HS-5 (cell line): ENCODE results near the gene NGF.
"Not testable (repeated sequence)": the region's sequence is repeated elsewhere in the genome, so short reads cannot be mapped to it uniquely, and the experiment has no call there.

Source experiments
- DNase-seq: peaks from one replicate; pipeline ENCODE4 v3.0.0-alpha.2; 2012; ENCODE audit warnings: low read depth

NGF gene

DNA sequence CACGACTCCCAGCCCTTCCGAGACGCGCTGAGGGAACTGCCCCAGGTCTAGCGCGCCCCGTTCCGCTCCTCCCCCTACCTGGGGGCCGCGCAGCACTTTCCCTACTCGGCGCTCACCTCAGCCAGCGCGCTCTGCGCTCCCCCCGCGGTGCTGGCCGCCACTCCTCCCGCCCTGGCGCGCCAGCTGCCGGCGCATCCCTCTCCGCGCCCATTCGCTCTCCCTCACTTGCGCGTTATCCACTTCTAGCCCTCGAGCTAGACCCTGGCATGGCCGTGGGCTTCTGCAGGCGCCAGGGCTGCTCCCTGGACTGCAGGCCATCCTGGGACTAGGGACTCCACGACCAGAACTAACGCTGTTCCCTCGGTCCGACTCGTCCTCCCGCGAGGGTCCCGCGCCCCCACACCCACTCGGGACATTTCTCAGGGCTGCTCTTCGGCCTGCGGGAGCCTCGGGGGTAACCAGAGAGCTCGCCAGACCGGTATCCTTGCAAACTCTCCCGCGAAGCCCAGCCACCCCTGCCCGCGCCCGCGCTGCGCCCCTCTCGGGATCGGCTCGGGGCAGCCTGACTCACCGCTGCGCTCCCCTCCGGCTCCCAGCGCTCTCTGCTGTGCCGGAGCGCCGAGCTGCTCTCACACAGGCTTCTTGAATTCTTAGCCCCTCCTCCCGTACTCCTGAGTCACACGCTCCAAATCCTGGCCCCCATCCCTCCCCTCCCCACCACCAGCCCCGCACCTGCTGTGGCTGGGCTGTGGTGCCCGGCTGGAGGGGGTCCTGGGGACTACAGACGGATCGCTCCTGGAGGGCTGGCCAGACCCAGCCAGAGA, at the start of gene NGF:
Gene NGF (minus strand): TSS at position 617 of the 824 bp plus-strand sequence. CDS start 51,454 bp downstream, outside the sequence.
- no peak for DNase-seq

- DNase-seq = not testable (repeated sequence)
Observed at GRCh38 chr1:115383455-115383854, 45.4 kb upstream of the NGF start.

- DNase-seq = no peak
Observed at GRCh38 chr1:115379943-115380342, 41.9 kb upstream of the NGF start.

GRCh38 chr1:115377411-115377810, 39.4 kb upstream of the NGF start:
- DNase-seq = no peak

GRCh38 chr1:115374598-115374997, 36.5 kb upstream of the NGF start:
- no peak for DNase-seq

- peak; percentile 85 for DNase-seq
Observed at GRCh38 chr1:115373305-115373704, 35.3 kb upstream of the NGF start.

GRCh38 chr1:115365738-115366137, 27.7 kb upstream of the NGF start:
- no peak for DNase-seq

GRCh38 chr1:115364780-115365155, 26.7 kb upstream of the NGF start:
- DNase-seq = no peak

- DNase-seq = no peak
Observed at GRCh38 chr1:115364046-115364779, 26.2 kb upstream of the NGF start.

- no peak for DNase-seq
Observed at GRCh38 chr1:115363171-115363570, 25.1 kb upstream of the NGF start.

GRCh38 chr1:115360505-115361129, 22.6 kb upstream of the NGF start:
- DNase-seq = not testable (repeated sequence)

DNA sequence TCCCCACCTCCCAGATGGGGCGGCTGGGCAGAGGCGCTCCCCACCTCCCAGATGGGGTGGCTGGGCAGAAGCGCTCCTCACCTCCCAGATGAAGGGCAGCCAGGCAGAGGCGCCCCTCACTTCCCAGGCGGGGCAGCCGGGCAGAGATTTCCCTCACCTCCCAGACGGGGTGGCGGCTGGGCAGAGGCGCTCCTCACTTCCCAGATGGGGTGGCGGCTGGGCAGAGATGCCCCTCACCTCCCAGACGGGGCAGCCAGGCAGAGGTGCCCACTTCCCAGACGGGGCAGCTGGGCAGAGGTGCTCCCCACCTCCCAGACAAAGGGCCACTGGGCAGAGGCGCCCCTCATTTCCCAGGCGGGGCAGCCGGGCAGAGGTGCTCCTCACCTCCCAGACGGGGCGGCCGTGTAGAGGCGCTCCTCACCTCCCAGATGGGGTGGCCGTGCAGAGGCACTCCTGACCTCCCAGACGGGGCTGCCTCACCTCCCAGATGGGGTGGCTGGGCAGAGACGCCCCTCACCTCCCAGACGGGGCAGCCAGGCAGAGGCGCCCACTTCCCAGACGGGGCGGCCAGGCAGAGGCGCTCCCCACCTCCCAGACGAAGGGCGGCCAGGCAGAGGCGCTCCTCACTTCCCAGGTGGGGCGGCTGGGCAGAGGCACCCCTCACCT, 21.9 kb upstream of the NGF start:
- DNase-seq = not testable (repeated sequence)

- DNase-seq = no peak
Observed at GRCh38 chr1:115356356-115356755, 18.3 kb upstream of the NGF start.

DNA sequence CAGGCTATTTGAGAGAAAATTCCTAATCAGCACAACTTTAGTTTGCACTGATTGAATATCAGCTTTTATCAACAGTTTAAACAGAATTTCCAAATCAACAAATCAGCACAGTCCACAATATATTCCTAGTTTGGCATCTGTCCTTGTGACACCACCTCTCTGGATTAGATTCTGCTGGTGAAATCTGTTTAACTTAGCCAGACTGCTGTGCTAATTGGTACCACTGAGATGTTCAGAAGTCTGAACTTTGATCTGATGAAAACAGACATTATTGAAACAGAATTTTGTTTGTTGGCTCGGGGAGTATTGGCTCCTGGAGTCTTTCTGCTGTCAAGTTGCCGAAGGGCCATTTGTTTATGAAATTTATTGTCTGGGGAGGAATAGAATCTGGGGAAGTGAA, 17.0 kb upstream of the NGF start:
- no peak for DNase-seq

DNA sequence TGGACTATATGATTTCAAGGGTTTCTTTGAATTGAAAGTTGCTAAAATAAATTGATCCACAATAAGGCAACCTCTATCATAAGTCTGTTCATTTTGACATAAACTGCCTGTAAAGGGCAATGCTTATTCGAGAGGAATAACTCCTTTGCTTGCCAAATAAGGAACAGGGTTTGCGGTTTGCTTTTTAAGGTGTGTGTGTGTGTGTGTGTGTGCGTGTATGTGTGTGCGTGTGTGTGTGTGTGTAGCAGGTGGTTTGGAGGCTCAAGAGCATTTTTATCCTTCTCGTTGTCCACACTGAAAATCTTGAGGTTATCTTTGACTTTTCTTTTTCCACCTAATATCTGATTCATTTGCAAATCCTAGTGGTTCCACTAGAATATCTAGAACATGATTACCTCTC, 13.1 kb upstream of the NGF start:
- no peak for DNase-seq

- DNase-seq = no peak
Observed at GRCh38 chr1:115348636-115349035, 10.6 kb upstream of the NGF start.

- DNase-seq = no peak
Observed at GRCh38 chr1:115347282-115347681, 9.2 kb upstream of the NGF start.

DNA sequence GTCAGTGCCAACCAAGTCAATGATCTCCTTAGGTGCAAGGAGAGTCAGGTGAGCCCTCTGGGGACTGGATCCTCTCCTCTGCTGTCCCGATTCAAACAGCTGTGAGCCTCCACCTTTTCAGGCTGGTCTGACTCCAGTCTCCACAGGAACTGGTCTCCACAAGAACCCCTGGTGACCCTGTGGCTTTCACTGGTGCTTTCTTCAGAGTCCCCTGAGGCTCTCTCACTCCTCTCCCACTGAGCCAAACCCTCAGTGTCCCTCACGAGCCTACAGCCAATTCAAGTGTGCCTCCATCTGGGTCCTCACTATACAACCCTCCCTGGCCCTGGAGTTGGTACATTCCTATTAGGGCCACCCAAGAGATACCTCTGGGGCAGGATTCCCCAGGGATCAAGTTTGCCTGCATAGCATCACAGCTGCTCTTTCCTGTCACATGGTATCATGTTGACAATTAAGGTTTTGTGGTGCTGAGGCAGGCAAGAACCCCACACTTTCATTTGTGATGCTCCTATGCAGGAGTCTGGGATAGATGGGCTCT, 5.2 kb upstream of the NGF start:
- no peak for DNase-seq

DNA sequence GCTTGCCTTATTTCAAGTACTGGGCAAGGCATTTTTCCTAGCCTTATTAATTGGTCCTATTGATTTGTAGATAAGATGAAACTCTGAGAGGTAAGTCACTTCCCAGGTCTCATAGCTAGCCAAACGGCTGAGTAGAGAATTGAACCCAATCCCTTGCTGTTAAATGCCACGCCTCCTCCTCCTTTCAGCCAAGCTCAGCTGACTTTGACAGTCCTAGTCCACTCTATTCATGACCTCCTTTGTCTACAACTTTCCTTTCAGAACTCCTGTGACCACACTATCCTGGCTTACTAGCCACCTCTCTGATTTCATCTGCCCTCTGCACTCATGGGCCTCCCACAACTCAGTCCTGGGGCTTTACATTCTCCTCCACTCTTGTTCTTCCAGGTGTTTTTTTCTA, 3.9 kb upstream of the NGF start:
- DNase-seq = no peak

DNA sequence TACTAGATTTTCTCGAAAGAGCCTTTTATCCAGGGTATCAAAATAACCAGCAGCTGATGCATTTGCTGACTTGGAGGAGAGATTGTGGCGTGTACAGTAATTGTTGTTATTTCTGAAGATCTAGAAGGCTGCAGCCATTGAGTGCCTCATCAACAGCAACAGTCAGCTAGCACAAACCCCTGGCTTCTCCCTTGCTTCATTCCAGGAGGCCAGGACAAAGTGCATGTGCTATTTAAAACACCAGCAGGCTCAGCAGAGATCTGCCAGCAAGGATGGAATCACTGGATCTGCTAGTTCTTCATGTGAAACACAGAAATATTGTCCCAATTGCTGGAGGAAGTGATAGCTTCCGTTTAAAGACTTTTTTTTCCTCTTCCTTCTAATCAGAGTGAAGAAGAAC, 2.8 kb upstream of the NGF start:
- DNase-seq = no peak

DNA sequence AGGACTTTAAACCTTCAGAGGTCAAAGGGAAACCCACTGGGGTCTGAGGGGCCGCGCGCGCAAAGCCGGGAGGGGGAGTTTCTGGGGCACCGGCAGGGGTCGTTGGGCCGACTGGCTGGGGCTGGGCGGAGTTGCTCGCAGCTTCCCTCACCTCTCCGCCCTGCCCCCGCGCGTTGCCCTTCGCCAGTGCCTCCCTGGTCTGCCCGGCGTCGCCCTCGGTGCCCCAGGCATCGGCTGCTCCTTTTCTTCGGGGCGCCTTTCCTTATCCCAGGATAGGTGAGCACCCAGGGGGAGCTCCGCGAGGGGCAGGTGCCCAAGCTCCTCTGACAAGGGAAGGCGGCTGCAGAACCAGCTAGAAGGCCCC, 390 bp upstream of the NGF start:
- DNase-seq = no peak

DNA sequence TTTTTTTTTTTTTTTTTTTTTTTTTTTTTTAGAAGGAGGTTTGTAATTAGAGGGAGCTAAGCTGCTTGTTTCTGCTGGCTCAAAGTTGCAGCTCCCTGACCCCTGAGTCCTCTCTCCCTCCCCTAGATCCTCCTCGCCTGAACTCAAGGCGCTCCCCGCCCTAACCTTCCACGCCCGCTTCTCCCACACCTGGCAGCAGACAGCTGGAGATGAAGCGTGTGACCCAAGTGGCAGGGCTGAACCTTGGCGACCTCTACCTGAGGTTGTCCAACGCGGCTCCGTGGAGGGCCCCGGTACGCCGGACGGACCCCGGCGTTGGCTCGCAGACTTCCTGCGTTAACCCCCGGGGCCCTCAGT, 795 bp downstream of the NGF start:
- no peak for DNase-seq
